H7 (cell line): Measurements from ENCODE around the gene PCSK1. TPM values are rescaled to one million over a fixed set of nuclear protein-coding genes. Genes with fewer than 3 reads are reported as not detected.
"Not testable (repeated sequence)": the region's sequence is repeated elsewhere in the genome, so short reads cannot be mapped to it uniquely, and the experiment has no call there.

Experiments used
- DNase-seq: peaks from one replicate; pipeline ENCODE4 v3.0.0; 2012
- H3K27me3 ChIP-seq: 2 replicates; pipeline ENCODE4 v1.6.0; 2011; ENCODE audit warnings: mild to moderate bottlenecking, low read length; ENCODE audit not compliant: control insufficient read depth, insufficient read depth
- H3K36me3 ChIP-seq: replicated peaks from 2 replicates; pipeline ENCODE4 v1.5.1; 2011; ENCODE audit warnings: low read length; ENCODE audit not compliant: control insufficient read depth, insufficient read depth
- H3K4me3 ChIP-seq: 2 replicates; pipeline ENCODE4 v1.5.1; 2011; ENCODE audit warnings: low read depth, mild to moderate bottlenecking, control low read depth, low read length, moderate library complexity; ENCODE audit not compliant: insufficient read depth
- total RNA-seq: library from RNA; depleted of rRNA; stranded (reverse); fragments of >200 nt; shearing (Covaris generic); gene quantifications from 2 replicates; pipeline ENCODE4 v1.2.3, GENCODE V29; 2014; rRNA removed

PCSK1 gene
- total RNA-seq, 1 experiment from 2014 or later = 3.1 TPM

DNA sequence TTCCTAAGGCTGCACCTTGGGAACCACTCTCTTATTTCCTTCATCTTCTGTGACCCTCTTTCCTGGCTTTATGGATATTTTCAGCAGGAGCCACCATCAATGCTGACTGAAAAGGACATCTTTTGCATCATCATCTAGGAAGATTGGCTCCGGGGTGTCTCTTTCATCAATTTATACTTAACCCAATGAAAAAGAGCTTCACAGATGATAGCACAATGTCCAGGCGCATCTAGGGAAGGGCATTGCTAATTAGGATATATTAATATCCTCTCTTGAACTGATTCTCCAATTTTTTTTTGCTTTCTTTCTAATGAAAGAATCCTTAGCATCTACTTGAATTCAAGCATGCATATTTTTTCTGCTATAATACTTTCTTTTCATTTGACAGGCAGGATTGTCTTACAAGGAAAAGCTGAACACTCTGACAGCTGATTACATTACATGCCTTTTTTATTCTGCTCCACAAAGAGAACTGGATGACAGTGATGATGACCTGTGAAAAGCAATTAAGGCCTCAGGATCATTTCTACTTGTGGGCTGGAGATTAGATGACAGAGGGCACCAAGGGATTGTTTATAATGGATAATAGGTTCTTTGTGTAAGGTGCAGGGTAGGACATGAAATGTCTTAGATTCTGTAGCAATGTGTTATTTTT is 60.2 kb downstream of the PCSK1 start:
- DNase-seq = no peak
- Histone ChIP-seq H3K4me3 (no peak overlapping the region), H3K36me3 (no peaks in the 10 kb centered on the region), H3K27me3 (no peaks in the 10 kb centered on the region)

DNA sequence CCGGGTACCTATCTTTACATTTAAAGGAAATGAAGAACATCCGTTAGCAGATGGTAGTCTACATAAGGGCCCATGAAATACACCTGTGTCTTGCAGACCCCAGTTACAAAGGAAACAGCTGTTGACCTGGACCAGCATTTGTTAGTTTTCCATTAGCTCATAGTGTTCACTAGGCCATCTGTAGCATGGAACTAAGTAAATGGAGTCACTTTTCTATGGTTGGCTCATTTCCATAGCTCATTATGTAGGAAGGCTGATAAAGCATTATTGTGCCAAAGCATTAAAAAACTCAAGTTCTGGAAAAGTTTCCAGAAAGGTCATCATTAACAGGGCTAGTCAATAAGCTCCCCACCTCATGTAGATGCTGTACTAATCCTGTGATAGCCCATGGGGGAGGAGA is 62.1 kb downstream of the PCSK1 start:
- no peaks in the 10 kb centered on the region for H3K36me3 ChIP-seq
- DNase-seq = no peak
- H3K4me3 ChIP-seq = no peak overlapping the region
- H3K27me3 ChIP-seq = no peaks in the 10 kb centered on the region

DNA sequence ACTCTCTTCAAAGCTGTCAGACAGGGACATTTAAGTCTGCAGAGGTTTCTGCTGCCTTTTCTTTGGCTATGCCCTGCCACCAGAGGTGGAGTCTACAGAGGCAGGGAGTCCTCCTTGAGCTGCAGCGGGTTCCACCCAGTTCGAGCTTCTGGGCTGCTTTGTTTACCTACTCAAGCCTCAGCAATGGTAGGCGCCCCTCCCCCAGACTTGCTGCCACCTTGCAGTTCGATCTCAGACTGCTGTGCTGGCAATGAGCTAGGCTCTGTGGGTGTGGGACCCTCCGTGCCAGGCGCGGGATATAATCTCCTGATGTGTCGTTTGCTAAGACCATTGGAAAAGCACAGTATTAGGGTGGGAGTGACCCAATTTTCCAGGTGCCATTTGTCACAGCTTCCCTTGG is 65.7 kb downstream of the PCSK1 start:
- not testable (repeated sequence) for H3K27me3 ChIP-seq, H3K36me3 ChIP-seq, H3K4me3 ChIP-seq, DNase-seq

DNA sequence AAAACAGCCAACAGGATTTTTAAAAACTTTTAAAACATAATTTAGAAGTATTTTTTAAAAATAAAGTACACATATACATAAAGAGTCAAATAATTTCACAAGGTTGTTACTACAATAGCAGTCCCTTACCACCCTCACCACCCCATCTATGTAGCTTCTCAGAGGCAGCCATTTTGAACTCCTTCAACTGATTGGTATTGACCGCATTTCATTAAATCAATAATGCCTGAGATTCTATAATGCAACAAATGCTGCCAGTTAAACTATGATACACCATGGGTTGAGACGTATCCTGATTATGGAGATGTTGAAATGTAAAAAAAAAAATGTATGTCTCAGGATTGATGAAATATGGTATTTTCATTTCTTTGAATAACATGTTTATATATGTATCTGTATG is 78.8 kb downstream of the PCSK1 start:
- no peaks in the 10 kb centered on the region for H3K27me3 ChIP-seq
- no peak for DNase-seq
- no peak overlapping the region for H3K4me3 ChIP-seq
- H3K36me3 ChIP-seq = no peaks in the 10 kb centered on the region

DNA sequence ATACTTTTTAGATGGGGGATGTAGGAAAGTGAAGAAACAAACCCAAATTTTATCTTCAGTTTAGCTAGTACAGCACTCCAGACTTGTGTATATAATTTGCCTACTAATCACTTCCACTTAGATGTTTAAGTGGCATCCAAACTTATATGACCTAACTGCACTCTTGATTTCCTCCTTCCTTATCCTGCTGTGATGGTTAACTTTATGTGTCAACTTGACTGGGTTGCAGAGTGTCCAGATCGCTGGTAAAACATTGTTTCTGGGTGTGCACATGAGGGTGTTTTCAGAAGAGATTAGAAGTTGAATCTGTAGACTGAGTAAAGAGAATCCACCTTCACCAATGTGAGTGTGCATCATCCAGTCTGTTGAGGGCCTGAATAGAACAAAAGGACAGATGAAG is 79.8 kb downstream of the PCSK1 start:
- no peaks in the 10 kb centered on the region for H3K27me3 ChIP-seq
- H3K36me3 ChIP-seq = no peaks in the 10 kb centered on the region
- H3K4me3 ChIP-seq = no peak overlapping the region
- DNase-seq = no peak

DNA sequence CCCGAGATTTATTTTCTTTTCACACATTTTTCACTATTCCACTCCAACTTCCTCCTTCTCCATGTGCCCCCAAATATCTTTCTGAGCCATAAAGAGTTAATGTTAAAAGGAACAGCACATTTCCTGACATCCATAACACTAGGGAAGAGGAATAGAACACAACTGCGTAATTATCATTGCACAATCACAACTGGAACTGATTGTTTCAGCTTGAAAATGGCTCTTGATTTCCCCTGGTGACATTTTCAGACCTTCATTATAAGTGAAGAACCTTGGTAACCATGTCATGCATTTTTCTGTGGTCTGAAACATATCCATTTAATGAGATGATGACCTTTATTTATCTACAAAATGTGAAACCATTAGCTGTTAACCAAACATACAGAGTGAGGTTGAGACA is 82.4 kb downstream of the PCSK1 start:
- Histone ChIP-seq H3K27me3 (no peaks in the 10 kb centered on the region), H3K36me3 (no peaks in the 10 kb centered on the region), H3K4me3 (no peak overlapping the region)
- no peak for DNase-seq

DNA sequence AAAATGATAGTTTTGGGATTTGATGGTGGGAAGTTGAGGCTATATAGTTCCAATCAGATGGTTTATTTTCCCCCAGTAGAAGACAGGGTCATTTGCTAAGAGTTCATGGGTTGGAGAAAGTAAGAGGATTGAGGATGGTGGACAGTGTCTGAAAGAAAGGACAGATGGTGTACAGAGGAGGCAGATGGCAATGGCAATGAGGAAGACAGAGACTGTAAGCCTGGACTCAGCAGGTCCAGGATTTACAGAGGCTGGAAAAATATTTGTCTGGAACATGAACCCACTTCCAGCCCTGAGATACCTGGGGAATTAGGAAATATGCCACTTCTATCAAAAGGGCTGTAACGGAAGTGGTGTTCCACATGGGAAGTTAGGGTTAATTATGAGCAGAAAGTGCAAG is 84.5 kb downstream of the PCSK1 start:
- H3K27me3 ChIP-seq = no peaks in the 10 kb centered on the region
- H3K36me3 ChIP-seq = no peaks in the 10 kb centered on the region
- H3K4me3 ChIP-seq = no peak overlapping the region
- DNase-seq = no peak

DNA sequence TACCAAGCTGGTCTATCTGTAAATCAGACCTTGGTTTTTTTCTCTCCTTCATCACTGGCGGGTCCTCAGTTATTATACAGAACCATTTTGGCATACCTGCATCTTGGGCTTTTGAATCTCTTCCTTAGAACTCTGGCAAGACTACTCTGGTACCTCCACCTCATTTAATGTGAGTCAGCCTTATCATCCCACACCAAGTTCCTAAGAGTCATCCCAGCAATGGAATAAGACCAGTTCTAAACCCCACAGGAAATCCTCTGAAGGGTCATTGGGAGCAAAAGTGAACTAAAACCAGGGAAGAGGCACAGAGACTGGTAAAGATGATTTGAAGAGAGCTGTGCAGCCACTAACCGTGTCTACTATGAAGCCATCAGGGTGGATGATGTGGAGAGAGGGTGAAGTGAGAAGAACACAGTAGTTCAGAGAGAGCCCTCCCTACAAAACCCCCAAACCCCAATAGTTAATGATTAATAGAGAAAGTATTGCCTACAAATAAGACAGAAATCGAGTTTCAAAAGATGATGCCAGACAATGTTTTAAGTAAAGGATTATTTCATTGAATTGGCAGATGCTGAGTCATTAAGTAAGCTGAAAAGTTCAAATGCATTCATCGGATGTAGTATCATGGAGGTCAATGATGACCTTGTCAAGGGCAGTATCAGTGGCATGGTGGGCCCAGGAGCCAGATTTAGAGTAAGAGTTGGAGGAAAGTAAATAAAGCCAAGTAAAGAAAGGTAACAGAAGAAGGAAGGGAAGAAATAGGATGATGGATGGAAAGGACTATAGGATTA is 85.4 kb downstream of the PCSK1 start:
- DNase-seq = no peak
- no peaks in the 10 kb centered on the region for H3K36me3 ChIP-seq
- no peaks in the 10 kb centered on the region for H3K27me3 ChIP-seq
- H3K4me3 ChIP-seq = no peak overlapping the region

DNA sequence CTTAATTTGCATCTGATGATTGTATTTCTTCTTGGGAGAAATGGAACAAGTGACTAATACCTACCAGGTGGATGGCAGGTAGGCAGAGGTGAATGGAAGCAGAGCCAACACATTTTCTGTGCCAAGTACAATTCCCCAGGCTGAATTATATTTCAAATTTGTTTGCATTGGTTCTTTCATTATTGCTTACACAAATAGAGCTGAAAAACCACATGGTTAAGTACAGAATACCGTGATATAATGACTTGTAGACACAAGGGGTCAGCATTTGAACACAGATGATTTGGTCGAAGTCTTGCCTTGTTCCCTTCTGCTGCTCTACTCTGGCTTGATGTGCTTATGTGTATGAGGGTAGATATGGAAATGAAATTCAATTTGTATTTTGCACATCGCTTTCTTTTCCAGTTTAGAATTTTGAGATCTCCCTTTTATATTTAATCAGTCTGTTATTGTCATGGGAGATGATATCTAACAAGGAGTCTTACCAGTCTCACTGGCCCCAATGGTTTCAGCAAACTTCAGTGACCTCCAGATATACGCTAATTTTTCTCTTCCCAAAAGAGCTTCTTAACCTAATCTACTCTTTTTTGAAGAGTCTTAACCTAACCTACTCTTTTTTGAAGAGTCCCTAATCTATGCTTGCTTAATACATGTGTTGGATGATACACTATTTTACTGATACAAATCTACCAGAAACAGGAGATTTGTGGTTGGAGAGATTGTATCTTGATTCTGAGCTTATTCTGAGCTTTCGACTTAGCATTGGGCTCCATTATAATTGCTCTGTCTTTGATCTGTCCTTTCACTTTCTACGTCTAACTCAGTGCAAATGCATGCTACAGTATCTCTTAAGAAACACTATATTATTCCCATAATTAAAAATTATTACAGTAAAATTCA is 88.1 kb downstream of the PCSK1 start:
- H3K27me3 ChIP-seq = no peaks in the 10 kb centered on the region
- H3K4me3 ChIP-seq = no peak overlapping the region
- peak; percentile 14 for DNase-seq
- H3K36me3 ChIP-seq = no peaks in the 10 kb centered on the region

DNA sequence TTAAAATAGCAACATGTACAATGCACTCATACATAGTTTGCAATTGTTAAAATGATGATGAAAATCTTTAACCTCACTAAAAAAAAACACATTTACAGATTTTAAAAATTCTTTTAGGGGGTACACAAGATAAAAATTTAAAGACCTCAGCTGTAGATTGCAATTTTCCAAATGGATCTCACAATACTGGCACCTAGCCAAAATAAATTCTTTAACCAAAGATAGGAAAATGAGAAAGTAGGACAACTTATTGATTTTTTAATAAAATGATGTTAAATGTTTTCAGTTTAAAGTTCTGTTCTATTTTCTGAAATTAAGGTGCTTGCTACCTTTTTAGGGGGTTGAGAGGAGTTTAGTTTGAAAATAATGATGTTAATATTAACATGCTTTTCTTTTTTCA is 90.0 kb downstream of the PCSK1 start:
- Histone ChIP-seq H3K4me3 (no peak overlapping the region), H3K27me3 (no peaks in the 10 kb centered on the region), H3K36me3 (no peaks in the 10 kb centered on the region)
- no peak for DNase-seq

DNA sequence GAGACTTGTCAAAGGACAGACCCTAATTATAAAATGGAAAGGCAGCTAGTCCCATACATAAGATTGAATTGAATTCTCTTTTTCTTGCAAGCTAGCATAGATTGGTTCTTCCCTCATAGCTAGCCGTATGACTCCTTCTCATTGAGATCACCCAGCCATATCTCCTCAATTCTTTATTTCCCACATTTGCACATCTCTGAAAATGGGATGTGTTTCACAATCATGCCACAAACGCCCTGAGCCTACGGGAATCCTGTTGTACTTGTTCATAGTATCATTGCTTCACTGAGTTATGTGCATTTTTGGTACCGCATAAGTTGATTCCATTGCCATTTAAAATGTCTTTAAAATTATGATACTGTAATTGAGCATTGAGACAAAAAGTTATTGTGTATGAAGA is 90.5 kb downstream of the PCSK1 start:
- no peak for DNase-seq
- no peaks in the 10 kb centered on the region for H3K36me3 ChIP-seq
- no peaks in the 10 kb centered on the region for H3K27me3 ChIP-seq
- no peak overlapping the region for H3K4me3 ChIP-seq

Other genes starting within 250 kb of the PCSK1 start
- gene CAST, start 229.1 kb upstream of the PCSK1 start, total RNA-seq = 12.0 and 18.8 TPM in 2 replicates